Measurements from ENCODE around the gene SLC51A.
"Not testable (repeated sequence)": the region's sequence is repeated elsewhere in the genome, so short reads cannot be mapped to it uniquely, and the experiment has no call there.

GRCh38 chr3:196205442-196206205, 10.7 kb upstream of the SLC51A start:
- not testable (repeated sequence) for TF ChIP-seq POLR2A, CTCF (IDR thresholded peaks at IDR 0.05)
